Tongue (tissue), 3 donors: ENCODE data around the gene TMEM229B. TPM values are rescaled to one million over a fixed set of nuclear protein-coding genes. Genes with fewer than 3 reads are reported as not detected.

Experiments used
- DNase-seq: peaks from one replicate; pipeline ENCODE4 v3.0.0-alpha.2; 2015
- small RNA-seq: library from RNA; depleted of rRNA; stranded (forward); fragments of <200 nt; gene quantifications from one replicate; pipeline ENCODE3, GENCODE V24; 2014; ENCODE audit warnings: low replicate concordance
- total RNA-seq: library from RNA; depleted of rRNA; stranded (reverse); fragments of >200 nt; gene quantifications from one replicate; pipeline ENCODE4 v1.2.3, GENCODE V29; 2014

TMEM229B gene
- total RNA-seq, 1 donor from 2014 or later: 1.6 TPM

- no peak for DNase-seq
Measured at GRCh38 chr14:67421356-67422224, 66.9 kb downstream of the TMEM229B start.

Small RNA genes within 50 kb of the gene (small RNA-seq; reads per million reads assigned to genes)
- not detected for gene MIR5694

Other genes with a start within 250 kb of the TMEM229B start
- gene PALS1, start 247.3 kb downstream of the TMEM229B start, total RNA-seq: 25.7 TPM
- gene ATP6V1D, start 128.9 kb downstream of the TMEM229B start, total RNA-seq: 96.3 TPM
- gene EIF2S1, start 128.4 kb downstream of the TMEM229B start, total RNA-seq: 145 TPM
- 4.1 TPM for gene PLEK2, start 76.6 kb downstream of the TMEM229B start, total RNA-seq
- 4.3 TPM for gene PLEKHH1, start 44.6 kb upstream of the TMEM229B start, total RNA-seq
- 16.0 TPM for gene PIGH, start 111.5 kb upstream of the TMEM229B start, total RNA-seq
- 3.9 TPM for gene ARG2, start 131.2 kb upstream of the TMEM229B start, total RNA-seq
- gene VTI1B, start 185.9 kb upstream of the TMEM229B start, total RNA-seq: 37.8 TPM
- gene RDH11, start 207.0 kb upstream of the TMEM229B start, total RNA-seq: 49.4 TPM
- gene RDH12, start 213.2 kb upstream of the TMEM229B start, total RNA-seq: 0.10 TPM